ENCODE measurements around the gene C3orf49. TPM values are rescaled to one million over a fixed set of nuclear protein-coding genes. Genes with fewer than 3 reads are reported as not detected.

The C3orf49 gene
- total and polyA plus RNA-seq, 9 of the 15 experiments (the other 6 are each of a cell fraction or from before 2014, with no cell fraction given) = not detected

- Histone ChIP-seq H4K20me1 (replicated peaks; ENCODE audit: control insufficient read depth, insufficient read depth, low read length) (no peaks in the 10 kb centered on the region), H3K27ac (ENCODE audit: extremely low read depth, low read depth, low read length) (no peak overlapping the region), H3K9me1 (ENCODE audit: control insufficient read depth, insufficient read depth, low read length) (no peaks in the 10 kb centered on the region), H3K27me3 (ENCODE audit: control insufficient read depth in 2 of 2, insufficient read depth in 2 of 2, low read length in 2 of 2) (no peaks in the 10 kb centered on the region), H2AFZ (ENCODE audit: low read depth, low read length) (no peak overlapping the region), H3K4me3 (no peak overlapping the region), H3K79me2 (ENCODE audit: control insufficient read depth, insufficient read depth, low read length) (peaks cover 86% of the 10 kb centered on the region), H3K36me3 (ENCODE audit: control insufficient read depth, insufficient read depth, low read length) (peaks cover 4% of the 10 kb centered on the region; the same call in 1 of the 3 replicates), H3K9me3 (replicated peaks; ENCODE audit: control insufficient read depth, insufficient read depth, low read depth, low read length) (no peaks in the 10 kb centered on the region), H3K9ac (ENCODE audit: insufficient read depth in 1 of 2, low read depth in 2 of 2, low read length in 2 of 2) (no peak overlapping the region), H3K4me1 (replicated peaks in 1 of 2; ENCODE audit: control insufficient read depth in 2 of 2, insufficient read depth in 2 of 2, low read length in 2 of 2) (peaks cover 0 to 2% of the 10 kb centered on the region in 2 experiments; a peak in 2 of 5 replicates), H3K4me2 (ENCODE audit: insufficient read depth, low read length) (no peak overlapping the region)
- no peak for DNase-seq (ENCODE audit: extremely low read depth in 1 of 4, low spot score in 3 of 4)
- TF ChIP-seq FOXJ2 (tag; IDR thresholded peaks at IDR 0.05) (no peak), HMGN3 (IDR thresholded peaks at IDR 0.05; ENCODE audit: borderline replicate concordance, extremely low read depth, insufficient read length, low read depth, low read length) (no peak), ZNF197 (CRISPR knock-in tag; IDR thresholded peaks at IDR 0.05; ENCODE audit: low read depth) (no peak), ZBTB2 (IDR thresholded peaks at IDR 0.05) (no peak), ZNF175 (CRISPR knock-in tag; IDR thresholded peaks at IDR 0.05; ENCODE audit: low read depth) (no peak), ZZZ3 (IDR thresholded peaks at IDR 0.05) (no peak), ELK1 (CRISPR knock-in tag; IDR thresholded peaks at IDR 0.05) (no peak), MAX (CRISPR knock-in tag; IDR thresholded peaks at IDR 0.05) (no peak), POU5F1 (IDR thresholded peaks at IDR 0.05; ENCODE audit: borderline replicate concordance, low read depth, low read length, partially characterized antibody) (no peak), ESRRA (IDR thresholded peaks at IDR 0.05; ENCODE audit: borderline replicate concordance, low read depth) (no peak), RBM39 (optimal IDR thresholded peaks at IDR 0.05; ENCODE audit: low read depth, low read length) (no peak)
- CTCF ChIA-PET (ENCODE audit: low intra/inter-chr PET ratio) = no interaction called here
- 85% methylated on average over 2 of the region's 2 CpGs for WGBS (ENCODE audit: insufficient coverage, low coverage, missing lambda C conversion rate)
- intact Hi-C loops (cut with micrococcal nuclease) = no loop called here
- in situ Hi-C loops (cut with MboI) = no loop called here
- ATAC-seq = no peak
- no TSS peak for BruUV-seq (replicated peaks)
- FAIRE-seq = no peak
- POLR2A ChIA-PET = no interaction called here
Observed at GRCh38 chr3:63857311-63857710, 38.2 kb downstream of the C3orf49 start.

Data from K562 (cell line).